Measurements from ENCODE around the gene CABCOCO1.

CABCOCO1 gene

GRCh38 chr10:61662794-61663259 lies at the start of gene CABCOCO1:
Gene CABCOCO1, plus strand, starts transcription at chr10:61662929. Its CDS starts 44 bp downstream, at chr10:61662973.
- DNase-seq: peak; percentile 67

GRCh38 chr10:61613665-61614064 lies 49.1 kb upstream of the CABCOCO1 start:
- DNase-seq: no peak

GRCh38 chr10:61616611-61617010 lies 46.1 kb upstream of the CABCOCO1 start:
- DNase-seq: no peak

GRCh38 chr10:61617180-61617579 lies 45.5 kb upstream of the CABCOCO1 start:
- DNase-seq: no peak

GRCh38 chr10:61617586-61617985 lies 45.1 kb upstream of the CABCOCO1 start:
- no peak for DNase-seq

GRCh38 chr10:61618388-61618961 lies 44.3 kb upstream of the CABCOCO1 start:
- no peak for DNase-seq

- DNase-seq: no peak
These were observed 42.2 kb upstream of the CABCOCO1 start for GRCh38 chr10:61620506-61620905.

- no peak for DNase-seq
These were observed 41.1 kb upstream of the CABCOCO1 start for GRCh38 chr10:61621605-61622051.

GRCh38 chr10:61623161-61623560 lies 39.6 kb upstream of the CABCOCO1 start:
- no peak for DNase-seq

- no peak for DNase-seq
These were observed 36.5 kb upstream of the CABCOCO1 start for GRCh38 chr10:61626209-61626608.

GRCh38 chr10:61627266-61627665 lies 35.5 kb upstream of the CABCOCO1 start:
- DNase-seq: peak; percentile 64

- peak; percentile 87 for DNase-seq
These were observed 34.4 kb upstream of the CABCOCO1 start for GRCh38 chr10:61628151-61628874.

- DNase-seq: peak; percentile 97
These were observed 33.7 kb upstream of the CABCOCO1 start for GRCh38 chr10:61628875-61629513.

- no peak for DNase-seq
These were observed 33.2 kb upstream of the CABCOCO1 start for GRCh38 chr10:61629576-61629975.

GRCh38 chr10:61632057-61632670 lies 30.6 kb upstream of the CABCOCO1 start:
- no peak for DNase-seq

GRCh38 chr10:61633665-61634064 lies 29.1 kb upstream of the CABCOCO1 start:
- DNase-seq: peak; percentile 88

- peak; percentile 79 for DNase-seq
These were observed 28.0 kb upstream of the CABCOCO1 start for GRCh38 chr10:61634746-61635145.

- DNase-seq: peak; percentile 33
These were observed 27.3 kb upstream of the CABCOCO1 start for GRCh38 chr10:61635471-61635870.

- DNase-seq: peak; percentile 75
These were observed 26.8 kb upstream of the CABCOCO1 start for GRCh38 chr10:61635932-61636331.

GRCh38 chr10:61639952-61640351 lies 22.8 kb upstream of the CABCOCO1 start:
- no peak for DNase-seq

GRCh38 chr10:61640856-61641255 lies 21.9 kb upstream of the CABCOCO1 start:
- DNase-seq: no peak

- DNase-seq: peak; percentile 26
These were observed 20.6 kb upstream of the CABCOCO1 start for GRCh38 chr10:61642150-61642571.

- peak; percentile 71 for DNase-seq
These were observed 20.1 kb upstream of the CABCOCO1 start for GRCh38 chr10:61642676-61643075.
